Left ventricle myocardium inferior (tissue), 1 donor: ENCODE data around the gene ARF4. TPM values are rescaled to one million over a fixed set of nuclear protein-coding genes. Genes with fewer than 3 reads are reported as not detected.
"Not testable (repeated sequence)": the region's sequence is repeated elsewhere in the genome, so short reads cannot be mapped to it uniquely, and the experiment has no call there.

ENCODE experiments used
- DNase-seq: peaks from one replicate; pipeline ENCODE4 v3.0.0-alpha.2; 2020
- H3K27ac ChIP-seq: fragments of 200-600 bp; replicated peaks from 2 replicates; pipeline ENCODE4 v1.8.0; 2021
- H3K27me3 ChIP-seq: fragments of 200-600 bp; 2 replicates; pipeline ENCODE4 v1.8.0; 2021; ENCODE audit warnings: low read depth
- H3K36me3 ChIP-seq: fragments of 200-600 bp; 2 replicates; pipeline ENCODE4 v1.8.0; 2021
- H3K4me1 ChIP-seq: fragments of 200-600 bp; 2 replicates; pipeline ENCODE4 v1.8.0; 2021
- H3K4me3 ChIP-seq: fragments of 200-600 bp; 2 replicates; pipeline ENCODE4 v1.8.0; 2021; ENCODE audit warnings: mild to moderate bottlenecking, moderate library complexity
- H3K9me3 ChIP-seq: fragments of 200-600 bp; replicated peaks from 2 replicates; pipeline ENCODE4 v1.8.0; 2021
- CTCF ChIP-seq: fragments of 200-600 bp; IDR thresholded peaks from 2 replicates; pipeline ENCODE4 v1.8.0; 2021; ENCODE audit warnings: antibody characterized with exemption, mild to moderate bottlenecking, borderline replicate concordance
- intact Hi-C: fragments of 100-400 bp; cut with micrococcal nuclease; formaldehyde crosslinking; loops from one replicate; pipeline ENCODE4 v1.11.0; 2022
- long read RNA-seq: library from polyadenylated mRNA; unstranded; transcript quantifications from one replicate; pipeline ENCODE4 v2.0.0, GENCODE V29; 2021
- total RNA-seq: library from RNA; stranded (reverse); fragmentation: NEBNext Ultra II Directional; extraction: Animal tissue kit (Norgen Biotek cat#: 25700); gene quantifications from one replicate; pipeline ENCODE4 v1.2.1, GENCODE V29; 2021
- donor health status: DM: no; HTN: yes; CAD: no; lungs with severe emphysema.

ARF4 gene
- 69.8 TPM for total RNA-seq
- long read RNA-seq, transcript ARF4-201 (6 exons, 1,660 nt) = major isoform, 72 of 74 reads
- long read RNA-seq, partial matches to known transcripts = 2 of 74 reads
- long read RNA-seq, other reads (novel, unspliced or antisense) = 0 of 74 reads

GRCh38 chr3:57597127-57597923, at the start of gene ARF4:
ARF4 (minus strand) TSS chr3:57597344; CDS start chr3:57597140, 204 bp downstream.
- Histone ChIP-seq H3K36me3 (peaks cover 7% of the 10 kb centered on the region), H3K4me1 (peaks cover 62% of the 10 kb centered on the region), H3K27me3 (no peaks in the 10 kb centered on the region), H3K4me3 (peak within 1 kb of the TSS; percentile 83), H3K9me3 (no peaks in the 10 kb centered on the region), H3K27ac (peak within 1 kb of the TSS; percentile 97)
- DNase-seq = peak; percentile 99
- intact Hi-C loops = no loop called here
- peak; percentile 23 for TF ChIP-seq CTCF

- peaks cover 70% of the 10 kb centered on the region for H3K36me3 ChIP-seq
- H3K27me3 ChIP-seq = no peaks in the 10 kb centered on the region
- peaks cover 13% of the 10 kb centered on the region for H3K4me1 ChIP-seq
- peaks cover 9% of the 10 kb centered on the region for H3K9me3 ChIP-seq
- intact Hi-C loops = loop anchor here (10.0 kb wide), 1 partner anchor 208 kb away; no protein-coding TSS in a partner anchor
- no peak overlapping the region for H3K4me3 ChIP-seq
- H3K27ac ChIP-seq = peak overlapping the region; percentile 57
- TF ChIP-seq CTCF = peak; percentile 54
- no peak for DNase-seq
Observed at GRCh38 chr3:57646723-57647122, 49.6 kb upstream of the ARF4 start.

GRCh38 chr3:57644740-57645139, 47.6 kb upstream of the ARF4 start:
- no peak for TF ChIP-seq CTCF
- intact Hi-C loops = loop anchor here (10.0 kb wide), 1 partner anchor 210 kb away; no protein-coding TSS in a partner anchor
- no peak for DNase-seq
- peaks cover 13% of the 10 kb centered on the region for H3K4me1 ChIP-seq
- H3K27ac ChIP-seq = no peak overlapping the region
- H3K4me3 ChIP-seq = no peak overlapping the region
- no peaks in the 10 kb centered on the region for H3K27me3 ChIP-seq
- peaks cover 9% of the 10 kb centered on the region for H3K9me3 ChIP-seq
- H3K36me3 ChIP-seq = peaks cover 71% of the 10 kb centered on the region

GRCh38 chr3:57637391-57637790, 40.2 kb upstream of the ARF4 start:
- no peak for DNase-seq
- H3K9me3 ChIP-seq = no peaks in the 10 kb centered on the region
- H3K27ac ChIP-seq = no peak overlapping the region
- intact Hi-C loops = loop anchor here (10.0 kb wide), 1 partner anchor 187 kb away; no protein-coding TSS in a partner anchor
- peaks cover 97% of the 10 kb centered on the region for H3K36me3 ChIP-seq
- TF ChIP-seq CTCF = no peak
- H3K4me3 ChIP-seq = no peak overlapping the region
- no peaks in the 10 kb centered on the region for H3K4me1 ChIP-seq
- H3K27me3 ChIP-seq = no peaks in the 10 kb centered on the region

- not testable (repeated sequence) for H3K27me3 ChIP-seq, H3K4me3 ChIP-seq, H3K27ac ChIP-seq, H3K4me1 ChIP-seq, H3K9me3 ChIP-seq, DNase-seq
- H3K36me3 ChIP-seq = peaks cover 95% of the 10 kb centered on the region
- intact Hi-C loops = loop anchor here (10.0 kb wide), 1 partner anchor 191 kb away; no protein-coding TSS in a partner anchor
Observed at GRCh38 chr3:57634259-57634658, 37.1 kb upstream of the ARF4 start.

- H3K9me3 ChIP-seq = no peaks in the 10 kb centered on the region
- DNase-seq = no peak
- H3K4me3 ChIP-seq = no peak overlapping the region
- no peaks in the 10 kb centered on the region for H3K27me3 ChIP-seq
- no peak overlapping the region for H3K27ac ChIP-seq
- H3K36me3 ChIP-seq = peaks cover 96% of the 10 kb centered on the region
- intact Hi-C loops = no loop called here
- no peaks in the 10 kb centered on the region for H3K4me1 ChIP-seq
- TF ChIP-seq CTCF = no peak
Observed at GRCh38 chr3:57627976-57628375, 30.8 kb upstream of the ARF4 start.
